Small intestine (tissue), 7 donors: ENCODE data around the gene DGKZ. TPM values are rescaled to one million over a fixed set of nuclear protein-coding genes. Genes with fewer than 3 reads are reported as not detected.

Experiments
- DNase-seq, 2 donors: peaks; one replicate each; pipeline versions ENCODE4 v3.0.0 to v3.0.0-alpha.2; 2013
- FAIRE-seq: peaks from 2 replicates; lab custom pipeline; 2012; peaks lifted over from hg19 to GRCh38; lab: Jason Lieb, UNC
- H3K27ac ChIP-seq, 3 donors: one replicate each; pipeline ENCODE4 v1.5.1; 2013; ENCODE audit warnings: low read length in 2 of 3, mild to moderate bottlenecking in 2 of 3, control low read depth in 1 of 3, inconsistent platforms in 1 of 3, low read depth in 1 of 3, moderate library complexity in 1 of 3
- H3K27me3 ChIP-seq, 3 donors: one replicate each; pipeline ENCODE4 v1.6.1; 2013; ENCODE audit warnings: low read length in 3 of 3, inconsistent platforms in 1 of 3; ENCODE audit not compliant: control insufficient read depth in 3 of 3, insufficient read depth in 3 of 3
- H3K36me3 ChIP-seq, 3 donors: one replicate each; pipeline ENCODE4 v1.6.1; 2013; ENCODE audit warnings: low read length in 3 of 3, inconsistent platforms in 1 of 3, low read depth in 1 of 3, mild to moderate bottlenecking in 1 of 3, moderate library complexity in 1 of 3; ENCODE audit not compliant: control insufficient read depth in 3 of 3, insufficient read depth in 2 of 3
- H3K4me1 ChIP-seq, 3 donors: one replicate each; pipeline ENCODE4 v1.6.1; 2013; ENCODE audit warnings: low read length in 2 of 3, inconsistent platforms in 1 of 3, low read depth in 1 of 3, mild to moderate bottlenecking in 1 of 3, moderate library complexity in 1 of 3; ENCODE audit not compliant: control insufficient read depth in 3 of 3, insufficient read depth in 2 of 3
- H3K4me3 ChIP-seq, 3 donors: one replicate each; pipeline ENCODE4 v1.5.1; 2013; ENCODE audit warnings: low read length in 3 of 3, control low read depth in 1 of 3, inconsistent platforms in 1 of 3, low read depth in 1 of 3, mild to moderate bottlenecking in 1 of 3, moderate library complexity in 1 of 3
- H3K9me3 ChIP-seq, 2 donors: one replicate each; pipeline ENCODE4 v1.6.1; 2013; ENCODE audit warnings: low read depth in 1 of 2, low read length in 1 of 2; ENCODE audit not compliant: control insufficient read depth in 2 of 2, insufficient read depth in 1 of 2
- WGBS, 3 donors: extraction: QIAGEN DNeasy Blood & Tissue Kit; methylation state at CpG; one replicate each; pipeline ENCODE4 v1.1.7; 2013; 5-methylcytosine and 5-hydroxymethylcytosine counted together
- polyA plus RNA-seq, 4 donors: library from polyadenylated mRNA; stranded (reverse) in 3 of 4; unstranded in 1 of 4; fragments of 200-250 nt in 3 of 4; fragments of 120-200 nt in 1 of 4; gene quantifications; one replicate each; pipeline versions ENCODE4 v1.2.1 to v1.2.3, GENCODE V29; 2013
- donor health status: healthy with polysubstance abuse.
- donor health status: control.
- donor health status: control.
- donor health status: Bipolar disorder and iron deficiency.
- donor health status: healthy.

The DGKZ gene
- polyA plus RNA-seq, 4 donors = 41.0 to 122 (median 103) TPM

DNA sequence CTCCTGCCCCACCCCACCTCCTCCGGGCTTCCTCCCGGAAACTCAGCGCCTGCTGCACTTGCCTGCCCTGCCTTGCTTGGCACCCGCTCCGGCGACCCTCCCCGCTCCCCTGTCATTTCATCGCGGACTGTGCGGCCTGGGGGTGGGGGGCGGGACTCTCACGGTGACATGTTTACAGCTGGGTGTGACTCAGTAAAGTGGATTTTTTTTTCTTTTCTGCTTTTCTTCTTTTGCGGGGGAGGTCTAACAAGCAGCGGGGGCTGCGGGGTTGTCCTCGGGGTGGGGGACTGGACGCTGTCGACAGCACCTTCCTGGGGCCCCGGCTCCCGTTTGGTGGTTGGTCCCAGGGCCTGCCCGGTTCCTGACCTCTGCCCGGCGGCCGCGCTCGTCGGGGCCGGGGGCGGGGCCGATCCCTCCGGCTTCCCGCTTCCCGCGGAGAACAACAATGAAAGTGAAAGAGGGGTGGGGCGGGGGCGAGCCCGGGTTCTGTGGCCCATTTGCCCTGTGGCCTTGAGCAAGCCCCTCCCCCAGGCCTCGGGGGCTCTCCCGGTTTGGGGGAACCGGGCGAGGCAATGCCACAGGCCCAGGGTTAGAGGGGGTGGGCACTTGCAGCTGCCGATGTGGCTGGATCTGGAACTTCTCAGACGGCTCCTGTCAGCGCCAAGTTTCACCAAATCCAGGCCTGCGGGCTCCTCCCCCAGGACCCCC is 33.2 kb downstream of the DGKZ start:
- Histone ChIP-seq H3K27me3 (no peaks in the 10 kb centered on the region), H3K27ac (peak overlapping the region; percentile 78 to 97 (median 90)), H3K36me3 (peaks cover 6 to 52% (median 7%) of the 10 kb centered on the region in 3 donors), H3K9me3 (no peaks in the 10 kb centered on the region), H3K4me1 (peaks cover 0 to 24% (median 2%) of the 10 kb centered on the region in 3 donors), H3K4me3 (peak overlapping the region; percentile 58 to 79 (median 65))
- DNase-seq = peak; percentile 84 to 87
- WGBS, 3 donors = 0 to 2% (median 0%) methylated on average over 36 to 45 of the region's 45 CpGs
- FAIRE-seq = no peak

DNA sequence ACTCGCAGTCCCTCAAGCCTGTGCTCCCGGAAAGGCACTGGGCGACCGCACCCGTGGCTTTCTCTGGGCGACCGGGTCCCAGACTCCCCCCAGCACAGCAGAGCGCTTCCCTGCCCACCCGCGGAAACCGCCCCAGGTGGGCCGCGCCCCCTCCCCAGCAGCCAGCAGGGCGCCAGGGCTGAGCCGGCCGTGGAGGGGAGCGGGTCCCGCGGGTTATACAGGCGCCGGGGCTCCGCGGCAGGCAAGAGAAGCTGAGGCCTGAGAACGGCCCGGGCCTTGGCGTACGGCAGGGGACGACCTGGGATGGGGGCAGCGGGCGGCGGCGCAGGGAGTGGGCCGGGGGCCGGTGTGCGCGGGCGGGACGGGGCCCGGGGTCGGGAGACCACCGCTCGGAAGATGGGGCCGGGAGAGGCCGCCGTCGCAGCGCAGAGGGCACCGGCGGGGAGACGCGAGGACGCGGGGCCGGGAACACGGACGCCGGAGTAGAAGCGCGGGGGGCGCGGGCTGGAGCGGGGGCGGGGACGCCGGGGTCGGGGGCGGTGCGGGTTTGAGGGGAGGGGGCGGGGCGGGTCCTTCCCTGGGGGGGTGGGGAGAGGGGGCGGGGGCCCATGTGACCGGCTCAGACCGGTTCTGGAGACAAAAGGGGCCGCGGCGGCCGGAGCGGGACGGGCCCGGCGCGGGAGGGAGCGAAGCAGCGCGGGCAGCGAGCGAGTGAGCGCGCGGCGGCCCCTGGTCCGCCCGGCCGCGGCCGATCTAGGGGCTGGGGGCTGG is 34.0 kb downstream of the DGKZ start, which contains the start of gene MDK:
TSS of gene MDK (plus strand) at position 622 of the 771 bp plus-strand sequence. CDS start 389 bp downstream, outside the sequence.
- peaks cover 0 to 2% (median 0%) of the 10 kb centered on the region in 3 donors for H3K27me3 ChIP-seq
- DNase-seq = peak in 1 of 2 donors; percentile 64
- peak within 1 kb of the TSS; percentile 58 to 79 (median 75) for H3K4me3 ChIP-seq
- 0 to 1% (median 1%) methylated on average over 36 to 96 of the region's 96 CpGs for WGBS, 3 donors
- peaks cover 0 to 24% (median 2%) of the 10 kb centered on the region in 3 donors for H3K4me1 ChIP-seq
- FAIRE-seq = no peak
- peak within 1 kb of the TSS; percentile 78 to 97 (median 90) for H3K27ac ChIP-seq
- no peaks in the 10 kb centered on the region for H3K9me3 ChIP-seq
- H3K36me3 ChIP-seq = peaks cover 3 to 45% (median 7%) of the 10 kb centered on the region in 3 donors

GRCh38 chr11:46381819-46382645 is 34.8 kb downstream of the DGKZ start:
- Histone ChIP-seq H3K9me3 (no peaks in the 10 kb centered on the region), H3K4me3 (peak overlapping the region; percentile 4 to 79 (median 75)), H3K36me3 (peaks cover 0 to 38% (median 4%) of the 10 kb centered on the region in 3 donors), H3K27ac (peak overlapping the region; percentile 60 to 95 (median 70)), H3K4me1 (peaks cover 0 to 24% (median 2%) of the 10 kb centered on the region in 3 donors), H3K27me3 (peaks cover 0 to 8% (median 0%) of the 10 kb centered on the region in 3 donors)
- WGBS, 3 donors = 1 to 2% (median 2%) methylated on average over 43 to 66 of the region's 66 CpGs
- FAIRE-seq = no peak
- peak; percentile 71 to 75 for DNase-seq

DNA sequence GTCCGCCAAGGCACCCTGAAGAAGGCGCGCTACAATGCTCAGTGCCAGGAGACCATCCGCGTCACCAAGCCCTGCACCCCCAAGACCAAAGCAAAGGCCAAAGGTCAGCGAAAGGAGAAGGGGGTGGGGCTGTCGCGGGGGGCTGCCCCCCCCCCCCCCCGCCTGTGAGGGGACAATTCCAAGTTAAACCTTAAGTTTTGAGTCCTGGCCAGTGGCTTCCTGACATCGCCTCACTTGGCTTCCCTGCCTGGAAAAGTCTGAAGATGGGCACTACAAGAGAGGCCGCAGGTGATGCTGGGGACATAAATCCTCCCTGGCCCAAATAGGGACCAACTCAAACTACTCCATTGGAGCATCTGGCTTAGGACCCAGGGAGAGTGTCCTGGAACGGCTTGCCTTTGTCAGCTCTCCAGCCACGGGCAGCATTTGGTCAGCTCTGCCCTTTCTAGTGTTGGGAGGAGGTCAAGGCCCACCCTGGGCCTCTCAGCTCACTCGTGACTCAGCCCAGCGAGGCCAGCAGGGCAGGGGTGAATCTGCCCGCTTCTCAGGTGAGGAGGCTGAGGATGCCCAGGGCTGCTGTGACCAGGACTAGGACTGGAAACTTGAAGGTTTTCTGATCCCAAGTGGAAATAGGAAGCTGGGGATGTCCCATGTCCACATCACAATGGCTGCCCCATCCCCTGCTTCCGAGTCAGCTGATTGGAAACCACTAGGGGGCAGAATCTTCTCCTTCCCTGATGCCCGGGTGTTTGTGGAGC is 35.6 kb downstream of the DGKZ start:
- 31 to 47% (median 39%) methylated on average over 17 to 18 of the region's 18 CpGs for WGBS, 3 donors
- Histone ChIP-seq H3K27ac (peak overlapping the region in 2 of 3 donors; percentile 60 to 95), H3K9me3 (no peaks in the 10 kb centered on the region), H3K27me3 (peaks cover 0 to 8% (median 6%) of the 10 kb centered on the region in 3 donors), H3K4me1 (peaks cover 0 to 27% (median 2%) of the 10 kb centered on the region in 3 donors), H3K36me3 (peaks cover 0 to 30% (median 0%) of the 10 kb centered on the region in 3 donors), H3K4me3 (peak overlapping the region; percentile 4 to 79 (median 75))
- FAIRE-seq = no peak
- DNase-seq = peak; percentile 63 to 66

- Histone ChIP-seq H3K27ac (peak overlapping the region; percentile 36 to 95 (median 67)), H3K36me3 (peaks cover 0 to 24% (median 0%) of the 10 kb centered on the region in 3 donors), H3K27me3 (peaks cover 0 to 12% (median 11%) of the 10 kb centered on the region in 3 donors), H3K4me3 (no peak overlapping the region), H3K9me3 (no peaks in the 10 kb centered on the region), H3K4me1 (peaks cover 0 to 32% (median 2%) of the 10 kb centered on the region in 3 donors)
- DNase-seq (no peak), FAIRE-seq (no peak)
- 50 to 60% (median 58%) methylated on average over 7 of the region's 7 CpGs for WGBS, 3 donors
These were observed 36.1 kb downstream of the DGKZ start for GRCh38 chr11:46383404-46383758.

DNA sequence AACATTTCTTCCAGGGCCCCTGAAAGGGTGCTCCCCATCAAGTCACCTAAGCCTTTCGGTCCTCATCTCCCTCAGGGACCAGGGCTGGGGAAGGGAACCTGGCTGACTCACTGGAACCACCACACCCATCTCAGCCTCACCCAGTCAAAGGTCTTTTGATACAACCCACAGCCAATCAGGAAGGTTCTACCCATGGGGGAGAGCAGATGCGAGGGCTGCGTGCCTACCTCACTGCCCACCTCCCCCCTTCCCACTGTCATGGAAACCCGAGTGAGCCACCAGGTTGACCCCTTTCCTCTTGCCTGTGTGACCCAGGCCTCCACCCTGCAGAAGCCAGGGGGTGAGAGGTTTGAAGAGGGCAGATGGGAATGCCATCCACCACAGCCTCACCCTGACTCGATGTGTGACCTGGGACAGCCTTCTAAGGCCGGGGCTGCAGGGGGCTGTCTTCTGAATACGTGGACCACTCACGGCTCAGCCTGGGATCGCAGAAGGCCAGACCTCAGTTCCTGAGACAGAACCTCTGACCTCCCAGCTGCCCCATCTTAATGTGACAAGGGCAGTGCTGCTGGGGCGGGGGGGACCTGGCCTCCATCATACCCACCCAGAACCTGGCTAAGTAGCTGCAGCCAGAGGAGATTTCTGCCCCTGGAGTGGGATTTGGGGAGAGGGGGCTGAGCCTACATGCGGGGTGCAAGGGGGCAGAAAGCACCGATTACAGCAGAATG is 36.9 kb downstream of the DGKZ start:
- Histone ChIP-seq H3K27me3 (peaks cover 0 to 19% (median 14%) of the 10 kb centered on the region in 3 donors), H3K27ac (peak overlapping the region; percentile 28 to 95 (median 36)), H3K4me3 (no peak overlapping the region), H3K36me3 (peaks cover 0 to 17% (median 0%) of the 10 kb centered on the region in 3 donors), H3K9me3 (no peaks in the 10 kb centered on the region), H3K4me1 (peaks cover 0 to 40% (median 2%) of the 10 kb centered on the region in 3 donors)
- WGBS, 3 donors = 31 to 73% (median 53%) methylated on average over 12 of the region's 12 CpGs
- FAIRE-seq = no peak
- DNase-seq = peak; percentile 85 to 96
